ENCODE data around the gene STUM.

Gene STUM

GRCh38 chr1:226575739-226576378, 27.3 kb downstream of the STUM start:
- Histone ChIP-seq H3K9me3 (ENCODE audit: insufficient read depth, low read length) (no peaks in the 10 kb centered on the region), H3F3A (ENCODE audit: insufficient read depth) (no peaks in the 10 kb centered on the region), H3K27ac (ENCODE audit: low read depth, low read length) (no peak overlapping the region), H4K20me1 (ENCODE audit: low read depth, low read length) (no peaks in the 10 kb centered on the region), H3K27me3 (ENCODE audit: low read length) (no peaks in the 10 kb centered on the region), H3K4me3 (ENCODE audit: insufficient read depth, low read length, poor library complexity, severe bottlenecking) (no peak overlapping the region), H2AFZ (ENCODE audit: low read depth, low read length, severe bottlenecking) (no peak overlapping the region), H3K9me2 (replicated peaks; ENCODE audit: insufficient read depth, low read length) (no peaks in the 10 kb centered on the region), H3K9ac (ENCODE audit: low read length) (no peak overlapping the region), H3K79me2 (ENCODE audit: insufficient read depth, low read length) (no peaks in the 10 kb centered on the region), H3K4me2 (ENCODE audit: low read depth, low read length, poor library complexity, severe bottlenecking) (no peak overlapping the region), H3K36me3 (ENCODE audit: low read length) (no peaks in the 10 kb centered on the region)
- no peak for TF ChIP-seq EZH2phosphoT487 (conservative IDR thresholded peaks at IDR 0.05; ENCODE audit: low read length)
- no peak for TF ChIP-seq CTCF (IDR thresholded peaks at IDR 0.05; ENCODE audit: insufficient read depth, low read length, poor library complexity, severe bottlenecking)

GRCh38 chr1:226576601-226577000, 28.0 kb downstream of the STUM start:
- Histone ChIP-seq H3F3A (ENCODE audit: insufficient read depth) (no peaks in the 10 kb centered on the region), H3K27me3 (ENCODE audit: low read length) (no peaks in the 10 kb centered on the region), H3K9me3 (ENCODE audit: insufficient read depth, low read length) (no peaks in the 10 kb centered on the region), H3K36me3 (ENCODE audit: low read length) (no peaks in the 10 kb centered on the region), H2AFZ (ENCODE audit: low read depth, low read length, severe bottlenecking) (no peak overlapping the region), H3K9ac (ENCODE audit: low read length) (no peak overlapping the region), H3K9me2 (replicated peaks; ENCODE audit: insufficient read depth, low read length) (no peaks in the 10 kb centered on the region), H3K4me3 (ENCODE audit: insufficient read depth, low read length, poor library complexity, severe bottlenecking) (no peak overlapping the region), H4K20me1 (ENCODE audit: low read depth, low read length) (no peaks in the 10 kb centered on the region), H3K79me2 (ENCODE audit: insufficient read depth, low read length) (no peaks in the 10 kb centered on the region), H3K27ac (ENCODE audit: low read depth, low read length) (no peak overlapping the region), H3K4me2 (ENCODE audit: low read depth, low read length, poor library complexity, severe bottlenecking) (no peak overlapping the region)
- TF ChIP-seq CTCF (IDR thresholded peaks at IDR 0.05; ENCODE audit: insufficient read depth, low read length, poor library complexity, severe bottlenecking) (no peak), EZH2phosphoT487 (conservative IDR thresholded peaks at IDR 0.05; ENCODE audit: low read length) (no peak)

DNA sequence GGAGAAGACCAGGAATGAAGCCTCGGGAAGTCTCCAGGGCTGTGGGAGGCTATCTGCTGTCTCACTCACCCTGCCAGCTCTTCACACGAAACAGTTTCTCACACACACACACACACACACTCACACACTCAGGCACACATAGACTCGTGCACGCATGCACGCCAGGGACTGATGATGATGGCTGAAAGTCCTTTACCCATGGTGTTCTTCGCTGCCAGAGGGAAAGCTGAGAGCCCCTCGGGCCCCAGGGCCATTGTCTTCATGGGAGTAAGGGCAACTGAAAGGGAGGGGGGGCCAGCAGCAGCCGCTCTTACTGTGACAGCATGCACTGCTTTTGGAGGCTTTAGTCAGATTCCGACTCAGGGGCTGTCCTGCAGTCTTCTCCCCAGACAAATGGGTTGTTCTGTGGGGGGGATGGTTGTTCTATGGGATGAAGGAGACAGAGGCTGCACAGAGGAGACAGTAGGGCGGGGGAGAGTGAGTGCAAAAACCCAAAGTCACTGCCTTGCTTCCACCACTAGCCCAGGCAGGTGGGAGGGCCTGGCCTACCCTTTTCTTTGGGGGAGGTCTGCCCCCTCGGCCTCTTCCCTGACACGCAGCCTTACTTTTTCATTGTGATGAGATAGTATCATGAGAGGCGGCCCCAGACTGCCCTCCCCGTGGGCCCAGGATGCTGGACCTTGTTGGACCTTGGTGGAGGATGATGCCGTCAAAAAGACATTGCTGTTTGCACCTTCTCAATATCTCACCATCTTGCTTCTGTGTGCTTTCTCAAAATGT, 29.0 kb downstream of the STUM start:
- no peaks in the 10 kb centered on the region for H4K20me1 ChIP-seq (ENCODE audit: low read depth, low read length)
- no peaks in the 10 kb centered on the region for H3K79me2 ChIP-seq (ENCODE audit: insufficient read depth, low read length)
- H3K9ac ChIP-seq (ENCODE audit: low read length) = no peak overlapping the region
- H3K9me3 ChIP-seq (ENCODE audit: insufficient read depth, low read length) = no peaks in the 10 kb centered on the region
- H3K4me3 ChIP-seq (ENCODE audit: insufficient read depth, low read length, poor library complexity, severe bottlenecking) = no peak overlapping the region
- H3F3A ChIP-seq (ENCODE audit: insufficient read depth) = no peaks in the 10 kb centered on the region
- no peak overlapping the region for H3K4me2 ChIP-seq (ENCODE audit: low read depth, low read length, poor library complexity, severe bottlenecking)
- H3K36me3 ChIP-seq (ENCODE audit: low read length) = no peaks in the 10 kb centered on the region
- no peak overlapping the region for H3K27ac ChIP-seq (ENCODE audit: low read depth, low read length)
- H3K27me3 ChIP-seq (ENCODE audit: low read length) = no peaks in the 10 kb centered on the region
- TF ChIP-seq CTCF (IDR thresholded peaks at IDR 0.05; ENCODE audit: insufficient read depth, low read length, poor library complexity, severe bottlenecking) (no peak), EZH2phosphoT487 (conservative IDR thresholded peaks at IDR 0.05; ENCODE audit: low read length) (no peak)
- no peaks in the 10 kb centered on the region for H3K9me2 ChIP-seq (replicated peaks; ENCODE audit: insufficient read depth, low read length)
- H2AFZ ChIP-seq (ENCODE audit: low read depth, low read length, severe bottlenecking) = no peak overlapping the region

Data from SU-DHL-6 (cell line).